Neural cell (in vitro differentiated cells): ENCODE results near the gene CRP.

ENCODE experiments used
- POLR2AphosphoS5 ChIP-seq: IDR thresholded peaks from 2 replicates; pipeline ENCODE4 v1.6.1; 2012
- SMC3 ChIP-seq: fragments of 450-650 bp; conservative IDR thresholded peaks from 2 replicates; pipeline ENCODE4 v1.6.1; 2014; ENCODE audit warnings: antibody characterized with exemption, mild to moderate bottlenecking, moderate library complexity; ENCODE audit not compliant: poor library complexity
- TAF1 ChIP-seq: IDR thresholded peaks from 2 replicates; pipeline ENCODE4 v1.6.1; 2012; ENCODE audit warnings: low read depth
- TF ChIP-seq, protein P1 (sequence below): fragments of 450-650 bp; IDR thresholded peaks from 2 replicates; pipeline ENCODE4 v1.5.1; 2014; ENCODE audit warnings: antibody characterized with exemption, mild to moderate bottlenecking, moderate library complexity; ENCODE audit not compliant: poor library complexity, severe bottlenecking

DNA sequence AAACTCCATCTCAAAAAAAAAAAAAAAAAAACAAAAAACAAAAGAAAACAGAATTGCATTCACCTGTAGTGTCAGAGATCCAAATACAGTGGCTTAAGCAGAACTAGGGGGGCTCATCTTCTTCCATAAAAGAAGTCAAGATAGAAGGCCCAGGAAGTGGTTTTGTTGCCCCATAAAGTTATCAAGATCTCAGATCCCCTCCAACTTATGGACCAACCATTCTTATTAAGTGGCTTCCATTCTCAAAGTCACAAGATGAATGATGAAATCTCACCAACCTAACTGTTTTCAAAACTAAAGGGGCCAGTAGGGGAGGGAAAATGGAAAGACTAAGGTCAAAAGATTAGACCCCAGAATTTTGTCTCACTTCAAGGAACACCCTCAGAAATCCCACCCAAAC is 36.2 kb upstream of the CRP start:
- TF ChIP-seq POLR2AphosphoS5 (no peak), SMC3 (no peak), TAF1 (no peak)
- TF ChIP-seq, protein P1, sequence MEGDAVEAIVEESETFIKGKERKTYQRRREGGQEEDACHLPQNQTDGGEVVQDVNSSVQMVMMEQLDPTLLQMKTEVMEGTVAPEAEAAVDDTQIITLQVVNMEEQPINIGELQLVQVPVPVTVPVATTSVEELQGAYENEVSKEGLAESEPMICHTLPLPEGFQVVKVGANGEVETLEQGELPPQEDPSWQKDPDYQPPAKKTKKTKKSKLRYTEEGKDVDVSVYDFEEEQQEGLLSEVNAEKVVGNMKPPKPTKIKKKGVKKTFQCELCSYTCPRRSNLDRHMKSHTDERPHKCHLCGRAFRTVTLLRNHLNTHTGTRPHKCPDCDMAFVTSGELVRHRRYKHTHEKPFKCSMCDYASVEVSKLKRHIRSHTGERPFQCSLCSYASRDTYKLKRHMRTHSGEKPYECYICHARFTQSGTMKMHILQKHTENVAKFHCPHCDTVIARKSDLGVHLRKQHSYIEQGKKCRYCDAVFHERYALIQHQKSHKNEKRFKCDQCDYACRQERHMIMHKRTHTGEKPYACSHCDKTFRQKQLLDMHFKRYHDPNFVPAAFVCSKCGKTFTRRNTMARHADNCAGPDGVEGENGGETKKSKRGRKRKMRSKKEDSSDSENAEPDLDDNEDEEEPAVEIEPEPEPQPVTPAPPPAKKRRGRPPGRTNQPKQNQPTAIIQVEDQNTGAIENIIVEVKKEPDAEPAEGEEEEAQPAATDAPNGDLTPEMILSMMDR, result no peak
